GM19455 (cell line): Measurements from ENCODE around the gene COL4A1.

ENCODE experiments used
- ATAC-seq: cut with Tn5 transposase; IDR thresholded peaks from one replicate; pipeline ENCODE4 v1.9.1; 2021; ENCODE audit not compliant: unreplicated experiment

COL4A1 gene

DNA sequence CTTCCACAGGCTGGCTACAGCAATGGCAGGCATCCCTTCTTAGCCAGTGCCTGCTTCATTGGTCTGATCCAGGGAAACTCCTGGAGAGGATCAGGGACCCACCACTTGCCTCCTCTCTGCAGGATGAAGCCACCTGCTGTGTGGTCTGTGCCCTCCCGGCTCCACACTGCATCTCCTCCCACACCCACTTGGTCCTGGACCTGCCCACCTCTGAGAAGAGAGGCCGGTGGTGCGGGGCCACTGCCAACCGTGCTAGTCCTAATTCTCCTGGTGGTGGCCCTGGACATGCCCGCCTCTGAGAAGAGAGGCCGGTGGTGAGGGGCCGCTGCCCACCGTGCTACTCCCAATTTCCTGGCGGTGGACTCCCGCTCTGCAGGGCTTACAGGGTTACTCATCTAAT is 98.8 kb downstream of the COL4A1 start:
- ATAC-seq, result no peak

DNA sequence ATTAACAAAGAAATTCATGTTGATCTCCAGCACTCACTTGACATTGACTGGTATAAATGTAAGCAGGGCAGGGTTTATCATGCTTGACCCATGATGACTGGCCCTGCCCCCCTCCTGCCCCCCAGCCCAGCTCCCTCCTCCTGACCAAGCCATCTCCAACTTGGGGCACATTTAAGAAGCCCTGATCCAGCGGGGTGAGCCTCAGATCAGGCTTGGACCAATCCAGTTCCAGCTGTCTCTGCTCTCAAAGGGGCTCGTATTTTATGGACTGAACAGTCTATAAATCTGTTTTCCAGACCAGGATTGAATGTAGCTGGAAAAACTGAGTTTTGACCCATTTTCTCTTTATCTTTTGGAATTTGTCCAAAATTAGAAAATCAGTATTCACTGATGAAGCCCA is 100.0 kb downstream of the COL4A1 start:
- no peak for ATAC-seq

DNA sequence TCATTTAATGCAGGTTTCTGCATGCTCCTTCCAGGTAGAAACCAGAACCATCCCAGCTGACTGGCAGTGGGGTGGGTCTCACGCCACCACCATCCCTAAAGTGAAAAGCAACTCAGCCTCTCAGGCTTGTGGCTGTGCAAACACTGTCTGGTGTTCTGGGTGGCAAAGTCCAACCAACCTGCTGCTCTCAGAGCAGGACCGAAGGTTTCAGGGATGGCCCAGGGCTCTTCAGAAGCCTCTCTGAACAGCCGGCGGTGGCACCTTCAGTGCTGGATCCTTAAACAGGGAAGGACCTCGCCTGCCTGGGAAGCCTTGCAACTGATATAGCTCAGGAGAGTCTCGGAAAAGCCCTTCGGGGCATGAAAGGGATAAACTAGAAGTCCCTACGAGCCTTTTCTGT is 100.8 kb downstream of the COL4A1 start:
- no peak for ATAC-seq

DNA sequence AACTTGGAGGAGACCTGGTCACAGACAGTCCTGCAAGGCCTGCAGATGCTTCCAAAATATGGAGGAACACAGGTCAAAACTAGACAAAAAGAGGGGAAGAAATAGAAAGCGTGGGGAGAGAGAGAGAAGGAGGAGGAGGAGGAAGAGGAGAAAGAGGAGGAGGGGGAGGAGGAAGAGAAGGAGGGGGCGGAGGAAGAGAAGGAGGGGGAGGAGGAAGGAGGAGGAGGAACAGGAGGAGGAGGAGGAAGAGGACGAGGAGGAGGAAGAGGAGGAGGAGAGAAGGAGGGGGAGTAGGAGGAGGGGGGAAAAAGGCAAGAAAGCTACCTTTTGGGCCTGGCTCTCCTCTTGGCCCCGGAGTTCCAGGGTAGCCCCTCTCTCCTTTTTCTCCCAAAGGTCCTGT is 105.8 kb downstream of the COL4A1 start:
- no peak for ATAC-seq

DNA sequence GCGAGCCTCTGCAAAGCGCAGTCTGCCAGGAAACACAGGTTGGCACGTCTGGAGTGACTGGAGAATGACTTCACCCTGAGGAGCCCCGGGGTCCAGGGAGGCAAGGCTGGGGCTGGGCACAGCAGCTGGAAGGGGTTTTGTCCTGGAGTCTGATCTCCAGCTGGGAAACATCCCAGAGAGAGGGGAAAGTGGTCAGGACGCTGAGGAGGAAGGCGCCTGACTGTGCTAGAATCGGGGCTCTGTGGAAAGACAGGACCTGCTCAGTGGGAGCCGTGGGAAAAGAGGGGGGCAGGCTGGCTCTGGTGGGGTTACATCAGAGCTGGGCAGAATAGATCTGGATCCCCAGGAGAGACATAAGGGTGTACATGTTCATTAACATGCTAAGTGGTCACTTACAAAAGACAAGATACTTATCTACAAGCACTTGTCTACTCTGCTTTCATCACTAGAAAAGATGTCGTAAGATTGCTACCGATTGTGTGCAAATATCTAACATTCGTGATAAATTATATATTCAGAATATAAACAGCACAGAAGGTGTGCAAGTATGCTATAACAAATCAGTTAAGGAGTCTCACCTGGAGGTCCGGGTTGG is 106.6 kb downstream of the COL4A1 start:
- ATAC-seq, result no peak

DNA sequence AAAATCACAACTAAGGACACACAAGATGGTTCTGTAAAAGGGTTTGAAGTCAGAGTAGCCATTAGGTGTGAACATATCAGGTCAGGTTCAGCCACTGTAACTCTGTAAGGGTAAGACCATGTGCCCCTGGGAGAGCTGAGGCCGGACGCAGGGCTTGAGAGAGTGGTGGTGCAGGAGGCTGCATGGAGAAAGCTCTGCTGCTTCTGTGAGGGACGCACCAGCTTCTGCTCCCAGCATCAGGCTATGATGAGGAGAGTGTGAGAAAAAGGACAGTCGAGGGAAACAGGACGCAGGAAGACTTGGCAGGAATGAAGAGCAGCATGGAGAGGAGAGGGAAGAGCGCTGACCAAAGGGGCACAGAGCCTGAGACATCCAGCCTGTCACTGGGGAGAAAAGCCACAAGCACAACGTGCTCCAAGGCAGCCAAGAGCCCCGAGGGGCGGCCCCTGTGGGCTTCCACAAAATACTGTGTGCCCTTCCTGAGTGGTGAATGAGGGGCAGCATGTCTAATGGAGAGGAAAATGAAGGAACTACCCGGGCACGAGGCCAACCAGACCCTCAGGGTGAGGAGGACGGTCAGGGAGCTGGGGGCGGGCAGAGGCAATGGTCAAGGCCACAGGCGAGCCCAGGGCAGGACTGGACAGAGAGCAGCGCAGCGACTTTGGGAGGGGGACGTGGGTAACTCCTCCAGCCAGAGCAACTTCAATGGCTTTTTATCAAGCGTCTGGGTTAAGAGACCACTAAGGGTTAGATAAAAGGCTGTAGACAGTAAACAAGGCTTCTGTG is 107.7 kb downstream of the COL4A1 start:
- ATAC-seq, result no peak

DNA sequence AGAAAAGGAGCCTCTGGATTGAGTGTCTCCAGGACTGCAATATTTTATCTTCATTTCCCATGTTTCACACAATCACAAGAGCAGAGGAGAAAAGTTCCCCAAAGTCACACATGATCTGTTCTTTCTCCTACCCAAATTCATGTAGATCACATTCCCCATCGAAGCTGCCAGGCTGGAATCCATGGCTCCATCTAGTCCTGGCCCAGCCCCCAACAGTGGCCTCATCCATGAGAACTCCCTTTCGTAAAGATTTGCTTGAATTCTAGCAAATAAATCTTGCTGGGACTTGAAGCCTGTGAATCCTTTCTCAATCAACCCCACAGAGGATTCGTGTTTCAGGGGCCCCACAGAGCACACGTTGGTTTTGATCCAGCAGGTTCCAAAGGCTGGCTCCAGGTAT is 109.5 kb downstream of the COL4A1 start:
- ATAC-seq, result no peak

DNA sequence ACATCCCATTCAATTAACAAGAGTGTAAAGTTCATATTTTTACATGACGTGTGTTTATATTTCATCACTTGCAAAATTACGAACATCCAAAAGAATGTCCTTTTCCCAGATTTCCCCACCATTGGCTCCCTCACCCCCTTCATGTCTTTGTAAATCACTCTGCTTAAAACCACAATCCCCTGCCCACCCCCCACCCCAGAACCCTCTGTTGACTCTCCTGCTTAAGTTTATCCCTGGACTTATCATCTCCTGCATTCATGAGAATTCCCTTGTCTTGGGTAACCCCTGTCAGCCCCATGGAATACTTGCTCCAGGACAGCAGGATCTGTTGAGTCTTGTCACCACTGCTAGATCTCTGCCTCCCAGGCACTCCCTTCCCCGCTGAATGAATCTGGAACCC is 109.9 kb downstream of the COL4A1 start:
- ATAC-seq, result no peak

DNA sequence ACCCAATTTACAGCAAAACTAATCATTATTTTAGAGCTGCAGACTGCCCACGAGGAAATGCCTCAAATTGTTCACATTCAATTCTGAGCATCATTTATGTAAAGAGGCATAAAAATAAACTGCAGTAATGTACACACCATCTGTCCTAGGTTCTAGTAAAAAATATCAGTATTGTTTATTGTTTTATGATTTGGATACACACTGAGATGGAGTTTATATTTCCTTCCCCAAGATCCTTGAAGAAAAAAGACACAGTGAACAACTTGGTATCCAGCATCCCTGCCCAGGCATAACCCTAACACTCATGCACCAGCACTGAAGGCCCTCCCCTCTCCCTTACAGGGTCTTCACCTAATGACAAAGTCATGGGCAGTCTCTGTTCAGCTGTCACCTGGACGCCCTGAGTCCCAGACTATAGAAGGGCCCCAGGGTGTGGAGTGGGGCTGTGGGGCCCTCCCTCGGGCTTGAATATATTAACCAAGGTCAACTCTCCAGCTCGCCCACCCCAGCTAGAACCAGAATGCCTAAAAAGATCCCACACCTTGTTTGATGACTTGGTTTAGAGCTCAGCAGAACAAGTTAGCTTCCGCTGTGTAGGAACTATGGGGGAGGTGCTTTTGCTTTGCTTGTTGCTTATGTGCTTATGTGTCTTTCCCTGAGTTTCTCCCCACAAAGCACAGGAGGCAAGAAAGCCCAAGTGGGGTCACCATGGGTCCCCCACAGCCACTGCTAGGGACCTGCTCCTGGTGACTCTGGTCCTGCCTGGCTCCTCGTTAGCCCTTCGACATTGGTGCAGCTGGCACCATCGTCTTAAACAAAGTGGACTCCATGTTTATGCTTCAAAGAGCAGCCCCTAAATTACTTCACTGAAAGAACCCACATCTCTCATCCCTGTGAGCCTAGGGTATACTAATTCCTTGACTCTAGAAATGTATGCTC is 111.1 kb downstream of the COL4A1 start:
- no peak for ATAC-seq

DNA sequence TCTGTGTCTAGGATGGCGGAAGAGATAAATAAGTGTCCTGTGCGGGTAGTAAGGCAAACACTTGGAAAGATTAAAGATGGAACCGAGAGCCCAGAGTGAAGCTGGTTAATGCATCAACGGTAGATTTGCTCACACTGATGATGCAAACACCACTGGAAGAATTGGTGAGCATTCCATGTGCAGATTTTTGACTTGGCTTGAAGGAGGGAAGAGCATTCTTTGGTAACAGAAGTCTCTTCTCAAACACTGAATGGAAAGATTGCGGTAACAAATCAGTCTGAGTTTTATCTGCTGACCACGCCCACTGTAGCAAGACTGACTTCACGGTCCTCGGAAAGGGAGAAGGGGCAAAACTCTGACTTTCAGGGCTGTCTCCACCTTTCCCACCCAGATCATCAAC is 112.5 kb downstream of the COL4A1 start:
- ATAC-seq, result no peak

DNA sequence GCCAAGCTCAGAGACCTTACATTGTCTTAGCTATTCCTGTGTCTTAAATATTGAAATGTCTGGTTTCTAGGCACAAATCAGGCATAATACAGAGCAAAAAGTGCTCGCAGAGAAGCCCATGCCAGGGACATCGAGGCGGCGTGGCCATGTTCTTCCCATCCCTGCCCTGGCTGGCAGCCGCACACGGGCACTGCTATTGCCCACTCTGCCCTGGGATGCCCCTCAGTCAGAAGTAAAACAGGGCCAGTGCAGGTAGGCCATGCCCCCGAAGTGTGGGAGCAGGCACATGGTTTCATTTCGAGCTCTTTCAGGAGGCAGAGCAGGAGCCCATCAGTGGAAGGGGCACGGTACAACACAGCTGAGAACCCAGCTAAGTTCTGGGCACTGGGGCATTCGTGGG is 113.5 kb downstream of the COL4A1 start:
- no peak for ATAC-seq

DNA sequence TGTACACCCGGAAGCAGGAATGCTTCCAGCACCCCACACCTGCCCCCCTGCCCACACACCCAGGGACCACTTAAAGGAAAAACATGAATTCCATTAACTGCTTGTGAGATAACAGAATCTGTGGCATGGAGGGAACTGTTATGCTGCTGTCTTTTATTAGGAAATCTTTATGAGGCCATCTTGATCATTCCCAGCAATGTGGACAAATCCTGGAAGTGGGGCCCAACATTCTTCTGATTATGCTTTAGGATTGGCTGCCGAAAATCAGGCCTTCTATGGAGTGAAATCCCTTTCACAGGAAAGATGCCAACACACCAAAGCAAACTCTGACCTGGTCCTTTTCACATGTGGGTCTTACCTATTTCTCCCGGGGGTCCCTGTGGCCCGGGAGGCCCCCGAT is 114.5 kb downstream of the COL4A1 start:
- ATAC-seq, result no peak

DNA sequence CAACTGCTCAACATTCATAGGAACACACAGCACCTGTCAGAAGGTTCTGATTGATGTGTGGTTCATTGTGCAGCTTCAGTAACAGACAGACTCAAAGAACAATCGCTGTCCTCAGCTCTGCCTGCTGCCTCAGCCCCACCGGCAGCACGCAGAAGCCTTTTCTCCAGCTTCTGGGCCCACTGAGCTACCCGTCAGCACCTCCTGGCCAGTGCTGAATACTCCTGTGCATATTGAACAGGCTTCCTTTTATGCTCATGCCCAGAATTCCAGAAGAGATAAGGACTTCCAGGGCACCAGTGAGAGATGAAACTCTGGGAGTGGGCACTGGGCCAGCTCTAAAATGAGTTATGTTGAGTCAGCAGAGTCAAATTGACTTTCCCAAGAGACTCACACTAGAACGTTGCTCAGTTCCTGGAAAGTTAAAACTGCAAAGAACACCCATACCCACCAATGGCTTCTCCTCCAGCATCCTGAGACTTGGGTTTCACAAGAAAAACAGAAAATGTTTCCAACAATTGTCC is 119.3 kb downstream of the COL4A1 start:
- no peak for ATAC-seq

DNA sequence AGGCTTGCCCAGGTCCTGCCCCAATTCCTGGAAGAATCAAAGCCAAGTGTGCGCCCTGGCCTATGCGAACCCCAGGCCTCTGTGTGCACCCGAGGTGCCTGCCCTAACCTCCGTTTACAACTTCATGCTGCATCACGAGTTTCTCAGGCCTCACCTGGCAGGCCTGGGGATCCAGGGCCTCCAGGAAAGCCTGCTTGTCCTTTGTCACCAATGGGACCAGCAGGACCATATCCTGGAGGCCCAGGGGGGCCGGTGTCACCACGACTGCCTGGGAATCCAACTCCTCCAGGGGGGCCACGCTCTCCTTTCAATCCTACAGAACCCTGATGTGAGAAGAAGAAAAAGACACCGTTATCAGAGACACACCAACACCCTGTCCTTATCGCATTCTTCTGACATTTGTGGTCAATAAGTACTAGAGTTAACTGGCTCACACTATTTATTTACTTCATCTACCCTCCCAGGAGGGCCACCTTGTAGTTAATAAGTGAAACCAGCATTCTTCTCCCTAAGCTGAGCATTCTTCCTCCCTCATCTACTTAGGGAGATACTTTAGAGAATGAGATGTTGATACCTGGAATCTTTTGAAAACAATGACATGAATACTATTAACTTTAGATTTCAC is 120.6 kb downstream of the COL4A1 start:
- ATAC-seq, result no peak

DNA sequence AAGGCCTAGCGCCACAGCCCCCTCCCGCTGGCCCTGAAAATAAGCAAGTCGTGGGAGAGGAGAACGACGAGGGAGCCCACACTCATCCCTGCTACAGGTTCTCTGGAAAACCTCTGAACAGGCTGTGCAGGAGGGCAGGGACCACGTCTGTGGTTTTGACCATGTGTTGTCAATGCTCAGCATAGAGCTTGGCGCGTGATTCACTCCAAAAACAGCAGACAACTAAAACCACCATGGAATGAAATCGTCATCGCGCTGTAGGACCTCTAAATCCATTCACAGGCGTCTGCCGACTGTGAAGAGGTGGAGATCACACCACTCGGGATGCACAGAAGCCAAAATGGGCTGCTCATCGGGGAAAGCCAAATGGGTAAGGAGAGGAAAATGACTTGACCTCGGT is 121.3 kb downstream of the COL4A1 start:
- no peak for ATAC-seq

DNA sequence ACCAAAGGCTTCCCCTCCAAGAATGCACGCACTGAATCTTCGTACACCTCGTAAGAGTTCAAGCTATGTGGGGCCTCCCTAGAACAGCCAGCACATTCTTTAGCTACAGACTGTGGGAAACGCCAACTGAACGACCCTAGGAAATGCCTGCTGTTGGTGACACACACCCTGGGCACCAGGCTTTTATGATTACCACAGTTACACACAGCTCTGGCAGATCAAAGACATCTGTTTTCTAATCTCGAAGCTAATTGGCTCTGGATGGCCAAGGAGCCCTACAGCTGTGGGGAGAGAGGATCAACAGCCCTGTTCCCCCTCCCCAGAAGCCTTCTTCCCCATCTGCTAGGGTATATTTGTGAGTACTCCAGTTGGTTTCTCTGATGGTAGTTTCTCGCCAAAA is 123.0 kb downstream of the COL4A1 start:
- ATAC-seq, result no peak

DNA sequence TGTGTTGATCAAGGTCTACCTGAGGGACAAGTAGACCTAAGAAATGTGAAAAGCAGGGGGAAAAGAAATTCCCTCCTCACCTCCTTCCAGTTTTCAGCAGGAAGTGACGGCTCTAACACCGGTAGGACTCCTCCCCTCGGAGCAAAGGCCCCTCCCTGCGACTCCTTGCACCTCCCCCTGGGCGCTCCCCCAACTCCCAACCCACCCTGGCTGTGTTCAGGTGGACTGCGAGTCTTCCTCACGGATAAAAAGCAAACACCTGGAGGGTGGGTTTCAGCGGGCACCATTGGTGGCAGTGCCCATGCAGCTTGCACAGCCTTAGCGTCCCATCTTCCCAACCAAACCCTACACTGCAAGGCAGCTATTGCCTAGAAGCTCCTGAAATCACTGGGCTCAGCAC is 124.5 kb downstream of the COL4A1 start:
- ATAC-seq, result no peak

DNA sequence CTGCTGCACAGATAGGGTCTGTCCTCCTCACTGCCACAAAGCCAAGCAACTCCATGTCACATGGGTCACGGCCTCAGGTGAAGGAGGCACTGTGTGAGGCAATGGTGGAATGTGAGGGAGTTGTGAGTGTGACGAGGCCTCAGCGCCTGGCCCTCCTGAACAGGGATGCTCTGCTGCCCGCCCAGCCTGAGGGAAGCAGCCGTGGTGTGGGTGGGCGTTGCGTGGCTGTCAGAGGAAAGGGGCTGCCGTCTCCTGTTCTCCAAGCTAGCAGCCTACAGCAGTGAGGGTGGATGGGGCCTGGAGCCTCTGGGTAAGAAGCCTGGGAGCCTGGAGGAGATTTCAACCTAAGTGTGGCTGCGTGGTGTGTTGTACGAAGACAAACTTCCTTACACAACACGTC is 125.0 kb downstream of the COL4A1 start:
- no peak for ATAC-seq

DNA sequence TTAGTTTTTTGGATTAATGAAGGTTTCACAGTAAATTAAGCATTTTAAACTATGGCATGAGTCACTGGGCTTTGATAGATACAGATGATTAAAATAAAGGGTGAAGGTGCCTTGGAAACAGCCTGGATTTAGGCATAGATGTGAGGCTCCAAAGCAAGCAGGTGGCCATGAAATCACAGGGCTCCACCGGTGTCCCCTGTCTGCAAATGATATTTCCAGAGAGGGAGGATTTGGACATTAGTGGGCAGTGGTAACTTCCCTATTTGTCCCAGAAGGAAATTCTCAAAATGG is 127.2 kb downstream of the COL4A1 start:
- ATAC-seq, result no peak

DNA sequence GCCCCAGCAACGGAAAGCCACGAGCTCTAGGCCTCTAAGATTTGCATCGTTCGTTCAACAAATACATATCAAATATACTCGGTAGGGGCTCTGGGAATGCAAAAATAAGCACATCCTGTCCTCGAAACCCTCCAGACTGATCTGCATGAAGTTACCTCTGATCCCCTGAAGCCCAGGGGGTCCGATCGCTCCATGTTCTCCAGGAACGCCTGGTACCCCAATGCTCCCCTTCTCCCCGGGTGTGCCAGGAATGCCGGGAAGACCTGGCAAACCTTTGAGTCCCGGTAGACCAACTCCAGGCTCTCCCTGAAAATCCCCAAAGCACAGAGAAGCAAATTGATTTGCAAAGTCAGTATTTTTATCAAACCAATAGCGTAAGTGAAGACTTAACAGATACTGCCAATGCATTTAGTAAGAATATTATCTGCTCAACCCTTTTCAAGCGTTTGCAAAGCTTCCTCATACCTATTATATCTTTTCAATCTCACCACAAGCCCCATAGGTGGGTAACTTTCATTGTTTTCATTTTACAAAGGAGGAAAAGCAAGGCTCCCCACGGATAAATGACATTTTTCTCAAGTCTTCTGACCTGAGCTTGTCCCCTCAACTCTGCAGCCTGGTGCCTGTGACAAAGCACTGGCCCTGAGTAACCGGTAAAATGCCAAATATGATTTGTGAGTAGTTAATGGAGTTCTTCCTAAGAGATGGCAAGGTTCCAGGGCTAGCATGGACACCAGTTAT is 127.7 kb downstream of the COL4A1 start:
- ATAC-seq, result no peak

DNA sequence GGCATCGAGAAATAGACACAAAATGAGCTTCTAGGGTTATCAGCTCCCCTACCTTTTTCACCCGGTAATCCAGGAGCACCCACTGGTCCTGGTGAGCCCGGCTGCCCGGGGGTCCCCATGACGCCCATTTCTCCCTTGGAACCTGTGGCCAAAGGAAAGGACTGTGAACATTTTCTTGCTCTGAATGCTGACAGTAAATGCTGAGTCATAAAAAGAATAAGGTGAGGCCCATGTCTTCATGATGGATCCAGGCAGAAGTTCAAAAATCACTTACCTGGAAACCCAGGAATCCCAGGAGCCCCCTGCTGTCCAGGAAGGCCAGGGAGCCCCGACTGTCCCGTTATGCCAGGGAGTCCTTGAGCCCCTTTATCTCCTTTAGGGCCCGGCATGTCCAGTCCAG is 129.2 kb downstream of the COL4A1 start:
- ATAC-seq, result no peak
